ENCODE results near the gene VDAC2. TPM values are rescaled to one million over a fixed set of nuclear protein-coding genes. Genes with fewer than 3 reads are reported as not detected.

VDAC2 gene
- total RNA-seq, 2 experiments from 2014 or later: 81.4 to 182 TPM

DNA sequence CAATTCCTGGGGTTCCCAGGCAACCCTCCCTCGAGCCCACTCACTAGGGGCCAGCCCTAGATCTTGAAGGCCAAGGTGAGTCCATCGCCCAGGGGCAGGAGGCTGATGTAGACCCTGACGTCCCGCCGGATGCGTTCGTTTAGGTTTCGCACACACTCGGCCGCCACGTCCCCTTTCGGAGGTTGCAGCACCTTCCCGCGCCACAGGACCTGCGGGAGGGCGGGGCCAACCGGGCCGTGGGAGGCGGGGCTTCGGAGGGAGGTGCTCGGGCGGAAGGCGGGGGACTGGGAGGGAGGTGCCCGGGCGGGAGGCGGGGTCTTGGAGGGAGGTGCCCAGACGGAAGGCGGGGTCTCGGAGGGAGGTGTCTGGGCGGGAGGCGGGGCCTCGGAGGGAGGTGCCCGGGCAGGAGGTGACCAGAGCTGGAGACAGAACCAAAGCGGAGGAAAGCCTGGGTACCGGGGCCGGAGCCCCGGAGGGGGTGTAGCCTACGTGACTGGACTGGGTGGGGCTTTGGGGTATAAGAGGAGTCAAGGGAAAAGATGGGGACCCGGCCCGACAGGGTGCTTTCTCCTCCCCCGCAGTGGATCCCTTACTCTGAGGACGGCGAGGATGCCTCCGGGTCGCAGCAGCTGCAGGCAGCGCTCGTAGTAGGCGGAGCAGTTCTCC lies 23.6 kb downstream of the VDAC2 start:
- Histone ChIP-seq H3K9me3 (ENCODE audit: low read length) (no peaks in the 10 kb centered on the region), H3K4me3 (ENCODE audit: low read depth, low read length, poor library complexity, severe bottlenecking) (peak overlapping the region; percentile 80), H3K27ac (ENCODE audit: low read depth, low read length, poor library complexity, severe bottlenecking) (peak overlapping the region; percentile 77), H3K79me2 (ENCODE audit: insufficient read depth, low read depth, low read length) (peaks cover 7% of the 10 kb centered on the region; the same call in 1 of the 2 replicates), H4K20me1 (ENCODE audit: insufficient read depth, low read length) (peaks cover 7% of the 10 kb centered on the region; the same call in 1 of the 2 replicates), H3K36me3 (ENCODE audit: insufficient read depth, low read length) (peaks cover 46% of the 10 kb centered on the region), H3K4me2 (ENCODE audit: low read length) (peak overlapping the region; percentile 92), H3K9me2 (ENCODE audit: insufficient read depth, low read length) (no peaks in the 10 kb centered on the region), H2AFZ (ENCODE audit: low read length) (peak overlapping the region; percentile 78), H3K4me1 (ENCODE audit: insufficient read depth, low read length, poor library complexity, severe bottlenecking) (peaks cover 19% of the 10 kb centered on the region)
- CTCF ChIA-PET (ENCODE audit: unreplicated experiment): interaction anchor here (0.6 to 1.7 kb wide), 3 partner anchors 23 to 203 kb away, joined by 3 to 9 read pairs (median 4); no protein-coding TSS in a partner anchor
- TF ChIP-seq CTCF (conservative IDR thresholded peaks at IDR 0.05; ENCODE audit: low read length): no peak
- intact Hi-C loops (cut with micrococcal nuclease; ENCODE audit: unreplicated experiment): loop anchor here (1.0 to 10.0 kb wide), 3 partner anchors 24 to 408 kb away; partner anchors contain the start of genes KAT6B and VDAC2
- POLR2A ChIA-PET: interaction anchor here (0.6 to 3.7 kb wide), 8 partner anchors 10 to 499 kb away, joined by 3 to 20 read pairs (median 4); partner anchors contain the start of gene VDAC2
- BruUV-seq (replicated peaks): no TSS peak
- peak; percentile 94 for DNase-seq (ENCODE audit: low spot score)

DNA sequence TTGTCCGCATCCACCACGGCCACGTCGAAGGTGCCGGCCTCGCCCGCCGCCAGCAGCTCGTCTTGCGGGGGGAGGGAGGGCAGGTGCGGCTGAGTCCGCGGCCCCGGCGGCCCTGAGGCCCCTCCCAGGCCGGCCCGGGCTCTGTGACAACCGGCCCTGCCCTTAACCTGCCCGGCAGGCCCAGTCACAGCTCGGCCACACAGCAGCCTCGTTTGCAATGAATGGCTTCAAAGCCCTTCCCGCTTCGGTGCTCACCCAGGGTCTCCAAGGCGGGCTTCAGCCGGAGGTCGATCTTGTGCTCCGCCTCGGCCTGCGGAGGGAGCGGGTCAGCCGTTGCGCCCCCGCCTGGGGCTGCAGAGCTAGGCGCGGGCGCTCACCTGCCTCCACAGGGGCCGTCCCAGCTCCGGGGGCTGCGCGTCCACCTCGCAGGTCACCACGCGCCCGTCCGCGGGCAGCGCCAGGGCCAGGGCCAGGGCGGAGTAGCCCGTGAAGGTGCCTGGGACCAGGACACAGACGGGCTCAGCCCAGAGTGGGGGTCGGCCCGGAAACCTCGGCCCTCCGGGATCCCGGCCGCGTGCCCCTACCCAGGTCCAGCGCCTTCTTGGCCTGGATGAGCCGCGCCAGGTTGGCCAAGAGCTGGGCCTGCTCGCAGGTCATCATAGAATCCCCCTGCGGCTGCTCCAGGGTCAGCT lies 24.2 kb downstream of the VDAC2 start:
- Histone ChIP-seq H3K4me1 (ENCODE audit: insufficient read depth, low read length, poor library complexity, severe bottlenecking) (peaks cover 19% of the 10 kb centered on the region), H3K27ac (ENCODE audit: low read depth, low read length, poor library complexity, severe bottlenecking) (peak overlapping the region; percentile 77), H2AFZ (ENCODE audit: low read length) (peak overlapping the region; percentile 74), H3K9me2 (ENCODE audit: insufficient read depth, low read length) (no peaks in the 10 kb centered on the region), H3K36me3 (ENCODE audit: insufficient read depth, low read length) (peaks cover 40% of the 10 kb centered on the region), H3K4me3 (ENCODE audit: low read depth, low read length, poor library complexity, severe bottlenecking) (peak overlapping the region; percentile 80), H3K4me2 (ENCODE audit: low read length) (peak overlapping the region; percentile 92), H4K20me1 (ENCODE audit: insufficient read depth, low read length) (peaks cover 4% of the 10 kb centered on the region; the same call in 1 of the 2 replicates), H3K9me3 (ENCODE audit: low read length) (no peaks in the 10 kb centered on the region), H3K79me2 (ENCODE audit: insufficient read depth, low read depth, low read length) (no peaks in the 10 kb centered on the region; the same call in 1 of the 2 replicates)
- TF ChIP-seq EZH2phosphoT487 (IDR thresholded peaks at IDR 0.05; ENCODE audit: borderline replicate concordance, low read depth, low read length) (no peak), CTCF (conservative IDR thresholded peaks at IDR 0.05; ENCODE audit: low read length) (peak; percentile 54)
- CTCF ChIA-PET (ENCODE audit: unreplicated experiment): interaction anchor here (0.6 to 1.7 kb wide), 3 partner anchors 23 to 203 kb away, joined by 3 to 9 read pairs (median 4); no protein-coding TSS in a partner anchor
- DNase-seq (ENCODE audit: low spot score): peak; percentile 62
- intact Hi-C loops (cut with micrococcal nuclease; ENCODE audit: unreplicated experiment): loop anchor here (1.0 to 10.0 kb wide), 5 partner anchors 25 to 993 kb away; partner anchors contain the start of genes KAT6B, SAMD8 and VDAC2
- POLR2A ChIA-PET: interaction anchor here (0.6 to 3.7 kb wide), 6 partner anchors 24 to 499 kb away, joined by 3 to 20 read pairs (median 4); partner anchors contain the start of gene VDAC2
- no TSS peak for BruUV-seq (replicated peaks)

Data from OCI-LY7 (cell line).